GM21367 (cell line): ENCODE data around the gene GOLGA6B.
"Not testable (repeated sequence)": the region's sequence is repeated elsewhere in the genome, so short reads cannot be mapped to it uniquely, and the experiment has no call there.

Experiments used
- ATAC-seq: cut with Tn5 transposase; IDR thresholded peaks from one replicate; pipeline ENCODE4 v1.9.1; 2021; ENCODE audit not compliant: unreplicated experiment

GOLGA6B gene, protein sequence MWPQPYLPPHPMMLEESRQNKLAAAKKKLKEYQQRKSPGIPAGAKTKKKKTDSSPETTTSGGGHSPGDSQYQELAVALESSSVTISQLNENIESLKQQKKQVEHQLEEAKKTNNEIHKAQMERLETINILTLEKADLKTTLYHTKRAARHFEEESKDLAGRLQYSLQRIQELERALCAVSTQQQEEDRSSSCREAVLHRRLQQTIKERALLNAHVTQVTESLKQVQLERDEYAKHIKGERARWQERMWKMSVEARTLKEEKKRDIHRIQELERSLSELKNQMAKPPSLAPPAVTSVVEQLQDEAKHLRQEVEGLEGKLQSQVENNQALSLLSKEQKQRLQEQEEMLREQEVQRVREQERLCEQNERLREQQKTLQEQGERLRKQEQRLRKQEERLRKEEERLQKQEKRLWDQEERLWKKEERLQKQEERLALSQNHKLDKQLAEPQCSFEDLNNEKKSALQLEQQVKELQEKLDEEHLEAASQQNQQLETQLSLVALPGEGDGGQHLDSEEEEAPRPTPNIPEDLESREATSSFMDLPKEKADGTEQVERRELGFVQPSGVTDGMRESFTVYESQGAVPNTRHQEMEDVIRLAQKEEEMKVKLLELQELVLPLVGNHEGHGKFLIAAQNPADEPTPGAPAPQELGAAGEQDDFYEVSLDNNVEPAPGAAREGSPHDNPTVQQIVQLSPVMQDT

DNA sequence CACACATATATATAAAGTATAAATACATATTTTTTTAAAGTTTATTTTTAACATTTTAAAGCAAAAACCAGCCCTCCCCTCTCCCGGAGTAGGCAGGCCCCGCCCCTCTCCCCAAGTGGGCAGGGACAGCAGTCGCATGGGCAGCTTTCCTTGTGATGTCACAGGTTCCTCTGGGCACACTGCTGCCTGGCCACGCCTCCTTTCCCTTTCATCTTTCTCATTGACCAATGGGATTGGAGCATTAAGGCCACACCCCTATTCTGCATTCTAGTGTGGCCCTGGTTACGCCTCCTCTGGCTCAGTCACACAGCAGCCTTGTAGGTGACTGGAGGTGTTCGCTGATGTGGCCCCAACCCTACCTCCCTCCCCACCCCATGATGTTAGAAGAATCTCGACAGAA lies at the start of gene GOLGA6B:
TSS of gene GOLGA6B (plus strand) at position 301 of the 400 bp plus-strand sequence. CDS start at position 342, 41 bp downstream.
- ATAC-seq: not testable (repeated sequence)

DNA sequence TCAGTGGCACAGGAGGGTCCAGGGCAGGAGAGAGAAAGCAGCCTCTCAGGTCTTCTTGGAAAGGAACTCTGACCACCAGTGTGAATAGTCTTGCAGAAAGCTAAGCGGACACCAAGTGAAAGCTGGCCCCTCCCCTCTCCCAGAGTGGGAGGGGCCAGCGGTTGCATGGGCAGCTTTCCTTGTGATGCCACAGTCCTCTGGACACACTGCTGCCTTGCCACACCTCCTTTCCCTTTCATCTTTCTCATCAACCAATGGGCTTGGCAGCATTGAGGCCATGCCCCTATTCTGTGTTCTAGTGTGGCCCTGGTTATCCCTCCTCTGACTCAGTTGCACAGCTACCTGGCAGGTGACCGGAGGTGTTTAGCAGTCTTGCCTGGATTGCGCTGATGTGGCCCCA lies 49.7 kb upstream of the GOLGA6B start:
- ATAC-seq: no peak

DNA sequence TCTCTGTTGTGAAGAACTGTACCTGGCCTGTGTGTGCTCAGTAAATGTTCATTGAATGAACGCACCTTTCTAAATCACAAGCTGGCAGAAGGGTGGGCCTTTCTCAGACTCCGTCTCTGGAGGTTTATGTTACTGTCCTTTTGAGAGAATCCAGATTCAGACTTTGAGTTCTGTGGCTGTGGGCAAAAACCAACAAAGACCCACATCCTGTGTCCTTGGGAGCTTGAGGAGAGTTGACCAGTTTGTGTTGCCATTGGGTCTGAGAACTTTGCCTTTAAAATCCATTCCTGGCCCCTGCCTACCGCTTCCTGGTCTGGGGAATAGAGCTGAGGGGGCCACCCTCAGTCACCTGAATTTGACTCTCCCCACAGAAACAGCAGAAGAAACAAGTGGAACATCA lies 46.4 kb upstream of the GOLGA6B start:
- not testable (repeated sequence) for ATAC-seq

DNA sequence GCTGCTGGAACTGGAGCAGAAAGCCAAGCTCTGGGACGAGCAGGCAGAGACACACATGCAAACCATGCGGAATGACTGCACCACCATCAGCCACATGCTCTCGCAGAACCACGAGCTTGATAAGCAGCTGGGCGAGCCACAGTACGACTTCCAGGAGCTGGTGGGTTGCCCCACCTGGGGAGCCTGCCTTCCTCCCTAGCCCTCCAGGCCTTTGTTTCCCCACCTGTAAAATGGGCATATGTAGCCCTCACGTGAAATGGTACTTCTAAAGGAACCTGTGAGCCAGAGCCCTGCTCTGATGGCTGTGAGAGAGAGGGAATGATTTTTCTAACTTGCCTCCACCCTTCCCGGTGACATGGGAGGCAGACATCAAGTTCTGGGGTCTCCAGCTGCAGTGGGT lies 44.6 kb upstream of the GOLGA6B start:
- ATAC-seq: no peak

DNA sequence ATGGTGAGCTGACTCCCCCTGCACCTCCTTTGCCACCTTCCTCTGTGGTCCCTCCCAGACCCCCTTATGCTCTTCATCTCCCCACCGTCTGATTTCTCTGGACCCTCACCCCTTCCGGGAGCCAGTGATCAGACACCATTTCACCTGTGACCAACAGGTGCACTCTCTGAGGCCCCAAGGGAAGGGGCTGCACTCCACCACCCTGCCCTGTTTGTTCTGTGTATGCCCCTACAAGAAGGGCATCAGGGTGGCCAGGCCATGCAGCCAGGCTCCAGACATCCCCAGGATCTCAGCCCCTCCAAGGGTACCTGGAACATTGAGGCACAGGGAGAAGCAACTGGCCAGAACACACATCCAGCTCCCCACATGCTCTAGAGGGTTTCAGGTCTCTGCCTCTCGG lies 42.2 kb upstream of the GOLGA6B start:
- ATAC-seq: not testable (repeated sequence)

DNA sequence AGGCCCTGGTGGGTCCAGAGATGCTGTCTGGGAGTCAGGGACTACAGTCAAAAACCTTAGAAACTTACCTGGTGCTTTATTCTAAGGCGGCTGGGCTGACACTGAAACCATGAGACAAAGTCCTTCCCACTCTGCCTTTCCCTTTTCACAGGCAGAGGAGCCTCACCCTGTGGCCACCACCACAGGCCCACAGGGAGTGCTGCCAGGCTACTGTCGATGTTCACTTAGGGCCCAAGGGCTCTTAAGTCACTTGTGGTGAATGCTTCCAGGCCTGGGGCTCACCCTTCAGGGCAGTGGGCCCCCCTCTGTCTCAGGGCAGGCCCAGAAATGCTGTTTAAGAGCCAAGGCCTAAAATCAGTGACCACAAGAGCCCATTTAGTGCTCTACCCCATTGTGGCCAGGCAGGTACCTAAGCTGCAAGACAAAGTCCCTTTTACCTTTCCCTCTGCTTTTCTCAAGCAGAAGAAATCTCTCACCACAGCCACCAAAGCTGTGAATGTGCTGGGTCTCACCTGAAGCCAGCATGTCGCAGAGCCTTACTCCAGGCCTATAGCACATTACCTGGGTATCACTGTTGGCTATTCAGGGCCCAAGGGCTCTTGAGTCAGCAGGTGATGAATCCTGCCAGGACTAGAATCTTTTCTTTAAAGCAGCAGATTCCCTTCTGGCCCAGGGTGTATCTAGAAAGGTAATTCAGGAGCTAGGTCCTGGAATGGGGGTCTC lies 39.5 kb upstream of the GOLGA6B start:
- no peak for ATAC-seq

DNA sequence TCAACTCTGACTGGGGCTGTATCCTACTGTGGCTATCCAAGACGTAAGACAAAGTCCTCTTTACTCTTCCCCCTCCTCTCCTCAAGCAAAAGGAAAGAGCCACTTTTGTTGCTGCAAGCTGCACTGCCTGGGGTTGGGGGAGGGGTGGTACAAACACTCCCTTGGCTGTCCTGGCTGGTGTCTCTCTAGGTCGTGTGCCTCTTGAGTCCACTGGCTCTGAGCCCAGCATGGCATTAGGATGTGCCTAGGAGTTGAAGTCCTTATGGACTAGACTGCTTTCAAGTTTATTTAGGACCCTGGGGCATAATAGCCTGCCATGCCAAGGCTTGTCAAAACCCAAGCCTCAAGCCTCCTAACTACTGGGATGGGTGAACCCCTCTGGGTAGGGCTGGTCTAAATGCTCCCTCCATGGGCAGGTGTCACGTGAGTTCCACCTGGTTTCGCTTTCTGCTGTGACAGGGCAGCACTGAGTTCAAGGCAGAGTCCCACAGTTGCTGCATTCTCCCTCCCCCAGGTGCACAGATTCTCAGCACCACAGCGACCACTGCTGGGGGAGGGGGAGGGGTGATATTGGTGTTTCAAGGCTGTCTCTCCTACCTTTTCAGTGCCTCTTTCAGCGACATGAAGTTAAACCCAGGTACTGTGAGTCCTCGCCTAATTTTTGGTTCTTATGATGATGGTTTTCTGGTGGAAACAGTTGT lies 38.8 kb upstream of the GOLGA6B start:
- ATAC-seq: not testable (repeated sequence)

DNA sequence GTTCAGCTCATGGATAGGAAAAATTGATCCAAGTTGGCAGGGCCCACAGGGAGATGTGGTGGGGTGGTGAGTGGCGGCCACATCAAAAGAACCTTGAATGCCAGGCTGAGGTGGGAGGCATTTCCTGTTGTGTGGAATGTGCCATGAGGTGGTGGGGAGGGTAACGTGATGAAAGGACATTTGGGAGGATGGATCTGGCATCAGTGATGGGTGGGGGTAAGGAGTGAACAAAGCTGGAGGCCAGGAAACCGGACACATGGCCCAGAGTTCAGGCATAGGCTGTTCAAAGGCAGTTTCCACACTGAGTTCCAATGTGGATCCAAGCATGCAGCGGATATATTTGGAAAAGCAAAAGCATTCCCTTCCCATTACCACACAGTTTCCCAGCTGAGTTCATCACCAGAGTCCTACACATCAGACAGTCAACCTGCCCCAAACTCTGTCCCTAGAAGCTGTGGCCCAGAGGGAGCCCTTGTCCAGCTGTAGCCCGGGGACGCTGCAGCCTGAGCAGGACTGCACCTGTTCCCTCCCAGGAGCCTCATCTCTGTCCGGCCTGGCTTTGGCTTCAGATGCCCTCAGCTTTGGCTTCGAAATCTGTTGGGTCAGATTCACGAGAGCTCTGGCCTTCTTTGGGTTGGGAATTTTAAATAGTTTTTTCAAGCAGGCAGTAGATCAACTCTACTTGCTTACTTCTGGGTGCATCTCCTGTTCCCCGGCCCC lies 37.8 kb upstream of the GOLGA6B start:
- no peak for ATAC-seq

DNA sequence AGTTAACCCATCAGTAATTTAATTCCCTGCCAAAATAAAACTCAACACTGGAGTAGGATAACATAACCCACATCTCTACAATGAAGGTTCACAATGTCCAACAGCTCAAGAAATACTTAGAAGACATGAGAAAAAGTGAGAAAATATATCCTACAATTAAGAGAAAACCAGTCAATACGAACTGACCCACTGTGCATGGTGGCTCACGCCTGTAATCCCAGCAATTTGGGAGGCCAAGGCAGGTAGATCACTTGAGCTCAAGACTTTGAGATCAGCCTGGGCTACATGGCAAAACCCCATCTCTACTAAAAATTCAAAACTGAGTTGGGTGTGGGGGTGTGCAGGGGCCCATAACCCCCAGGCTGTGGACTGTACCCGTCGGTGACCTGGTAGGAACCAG lies 30.6 kb upstream of the GOLGA6B start:
- ATAC-seq: not testable (repeated sequence)

DNA sequence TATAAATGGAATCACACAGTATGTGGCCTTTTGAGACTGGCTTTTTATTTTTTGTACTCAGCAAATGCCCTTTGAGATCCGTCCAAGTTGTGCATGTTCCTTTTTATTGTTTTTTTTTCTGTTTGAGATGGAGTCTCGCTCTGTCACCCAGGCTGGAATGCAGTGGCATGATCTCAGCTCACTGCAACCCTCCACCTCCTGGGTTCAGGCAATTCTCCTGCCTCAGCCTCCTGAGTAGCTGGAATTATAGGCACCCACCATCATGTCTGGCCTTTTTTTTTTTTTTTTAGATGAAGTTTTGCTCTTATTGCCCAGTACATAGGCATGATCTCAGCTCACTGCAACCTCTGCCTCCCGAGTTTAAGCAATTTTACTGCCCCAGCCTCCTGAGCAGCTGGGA lies 28.3 kb upstream of the GOLGA6B start:
- not testable (repeated sequence) for ATAC-seq

DNA sequence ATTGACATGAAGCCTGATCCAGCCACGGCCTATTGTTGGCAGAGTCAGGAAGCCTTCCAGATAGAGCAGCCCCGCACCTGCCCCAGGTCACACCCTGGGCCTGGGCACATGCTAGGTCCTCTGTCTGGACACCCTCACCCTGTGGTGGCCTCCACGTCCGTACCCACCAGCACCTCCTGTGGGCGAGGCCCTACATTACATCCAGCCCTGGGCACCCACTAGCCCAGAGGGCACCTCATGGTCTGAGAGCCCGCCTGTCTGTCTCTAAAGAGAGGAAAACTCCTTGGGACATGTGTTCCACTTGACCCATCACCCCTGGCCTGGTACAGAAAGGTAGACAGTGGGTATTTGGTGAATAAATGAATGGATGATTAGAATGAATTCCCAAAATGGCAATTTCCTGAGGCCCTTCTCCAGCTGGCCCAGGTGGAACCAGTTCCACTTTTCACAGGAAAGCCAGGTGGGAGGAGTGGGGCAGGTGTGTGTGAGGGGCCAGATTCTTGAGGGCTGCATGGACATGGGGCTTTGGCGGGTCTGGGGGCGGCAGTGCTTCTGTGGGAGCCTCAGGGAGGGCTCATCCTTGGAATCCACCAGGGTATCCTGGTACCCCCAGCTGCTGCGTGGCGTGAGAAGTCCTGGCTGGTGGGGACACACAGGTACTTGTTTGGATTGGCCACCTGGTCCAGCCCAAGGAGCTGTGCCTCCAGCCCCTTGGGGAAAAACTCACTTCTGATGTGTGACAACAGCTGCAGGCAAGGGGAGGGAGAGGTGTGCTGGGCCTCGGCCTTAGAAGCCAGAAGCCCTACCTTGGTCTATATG lies 26.0 kb upstream of the GOLGA6B start:
- not testable (repeated sequence) for ATAC-seq

DNA sequence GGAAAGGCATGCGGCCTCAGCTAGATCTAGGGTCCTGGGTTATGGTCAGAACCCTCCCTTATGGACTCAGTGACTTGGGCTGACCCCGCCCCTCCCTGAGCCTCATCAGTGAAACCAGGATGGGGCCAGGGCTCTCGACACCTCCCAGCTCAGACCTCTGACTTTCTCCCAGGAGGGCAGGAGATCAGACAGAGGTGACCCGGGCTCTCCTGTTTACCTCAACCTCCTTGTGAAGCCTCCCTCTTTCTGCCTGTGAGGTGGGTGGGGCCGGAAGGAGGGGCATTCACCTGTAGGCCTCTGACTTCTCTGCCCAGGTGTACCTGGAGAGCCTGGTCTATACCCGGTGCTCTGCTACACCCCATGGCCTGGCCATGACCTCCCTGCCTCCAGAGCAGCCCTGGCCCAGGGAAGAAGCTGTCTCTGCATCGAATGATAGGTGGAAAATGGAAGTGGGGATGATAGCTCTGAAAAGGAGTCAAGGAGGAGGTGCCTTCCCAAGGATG lies 25.4 kb upstream of the GOLGA6B start:
- ATAC-seq: not testable (repeated sequence)

DNA sequence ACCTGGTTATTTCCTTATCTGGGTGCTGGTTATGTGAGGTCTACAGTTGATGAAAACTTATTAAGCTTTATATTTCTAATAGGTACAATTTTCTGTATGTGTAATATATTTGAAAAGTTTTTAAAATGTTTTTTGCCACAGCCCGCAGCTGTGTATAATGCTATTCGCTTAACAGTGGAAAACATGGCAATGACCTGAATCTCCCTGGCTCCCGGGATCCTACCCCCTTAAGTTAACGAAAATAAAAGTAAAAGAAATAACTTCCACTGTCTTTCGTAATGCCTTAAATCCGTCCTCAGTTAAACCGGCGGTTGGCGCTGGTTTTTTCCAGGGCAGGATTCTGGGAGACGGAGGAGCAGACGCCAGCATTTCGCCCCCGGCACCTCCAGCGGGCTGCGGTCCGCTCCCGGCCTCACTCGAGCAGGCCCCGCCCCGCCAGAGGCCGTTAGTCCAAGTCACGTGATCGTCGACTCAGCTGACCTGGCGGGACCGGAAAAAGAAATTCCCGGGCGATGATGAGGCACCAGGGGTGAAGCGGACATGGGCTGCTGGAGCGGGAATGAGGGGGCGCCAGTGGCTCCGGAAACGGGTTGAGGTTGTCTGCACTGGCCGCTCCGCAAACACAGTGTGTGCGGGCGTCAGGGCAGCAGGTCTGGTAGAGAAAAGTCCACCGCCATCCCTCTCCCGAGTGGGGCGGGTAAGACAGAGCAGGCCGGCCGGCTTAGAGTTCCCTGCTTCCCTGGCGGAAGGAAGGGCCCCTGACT lies 17.8 kb upstream of the GOLGA6B start:
- ATAC-seq: not testable (repeated sequence)

DNA sequence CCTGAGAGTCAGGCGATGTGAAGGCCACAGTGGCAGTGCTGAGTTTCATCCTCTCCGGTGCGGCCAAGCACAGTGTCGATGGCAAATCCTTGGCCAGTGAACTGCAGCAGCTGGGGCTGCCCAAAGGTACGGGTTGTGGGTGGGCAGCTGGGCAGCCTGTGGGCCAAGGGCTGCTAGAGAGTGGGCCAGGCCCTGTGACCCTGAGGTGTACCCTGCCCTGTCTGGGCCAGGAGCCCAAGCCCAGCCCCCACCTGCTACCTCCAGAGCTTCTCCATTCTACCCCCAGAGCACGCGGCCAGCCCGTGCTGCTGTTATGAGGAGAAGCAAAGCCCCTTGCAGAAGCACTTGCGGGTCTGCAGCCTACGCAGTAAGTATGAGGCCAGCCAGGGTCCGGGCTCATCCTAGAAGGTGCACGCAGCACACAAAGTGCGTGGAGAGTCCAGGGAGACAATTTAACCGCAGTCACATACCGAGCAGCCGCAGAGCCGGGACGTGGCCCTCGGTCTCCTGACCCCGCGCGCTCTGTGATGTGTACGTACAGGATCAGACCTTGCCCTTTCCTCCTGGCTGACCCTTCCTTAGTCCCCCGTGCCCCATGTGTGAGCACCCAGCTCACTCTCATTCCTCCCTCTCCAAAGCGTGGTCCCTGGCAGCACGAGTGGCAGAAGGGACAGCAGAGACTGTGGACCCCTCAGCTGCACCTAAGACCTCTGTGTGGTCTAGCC lies 14.6 kb upstream of the GOLGA6B start:
- ATAC-seq: not testable (repeated sequence)

DNA sequence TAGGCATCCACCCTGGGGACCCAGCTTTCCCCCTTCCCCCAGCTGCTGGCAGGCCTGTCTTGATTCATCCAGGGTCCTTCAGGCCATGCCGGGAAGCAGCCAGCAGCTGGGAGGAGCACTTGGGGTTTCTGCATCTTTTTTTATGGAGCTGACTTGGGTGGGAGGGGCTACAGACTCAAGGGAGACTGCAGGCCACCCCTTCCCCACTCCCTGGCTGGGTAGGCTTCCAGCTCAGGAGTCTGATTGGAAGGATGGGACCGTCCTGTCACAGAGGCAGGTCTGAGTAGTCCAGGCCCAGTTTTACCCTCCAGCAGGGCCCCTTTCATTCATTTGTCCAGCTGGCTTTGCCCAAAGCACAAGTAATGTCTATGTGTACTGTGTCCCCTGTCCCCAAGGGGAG lies 12.2 kb upstream of the GOLGA6B start:
- ATAC-seq: not testable (repeated sequence)

DNA sequence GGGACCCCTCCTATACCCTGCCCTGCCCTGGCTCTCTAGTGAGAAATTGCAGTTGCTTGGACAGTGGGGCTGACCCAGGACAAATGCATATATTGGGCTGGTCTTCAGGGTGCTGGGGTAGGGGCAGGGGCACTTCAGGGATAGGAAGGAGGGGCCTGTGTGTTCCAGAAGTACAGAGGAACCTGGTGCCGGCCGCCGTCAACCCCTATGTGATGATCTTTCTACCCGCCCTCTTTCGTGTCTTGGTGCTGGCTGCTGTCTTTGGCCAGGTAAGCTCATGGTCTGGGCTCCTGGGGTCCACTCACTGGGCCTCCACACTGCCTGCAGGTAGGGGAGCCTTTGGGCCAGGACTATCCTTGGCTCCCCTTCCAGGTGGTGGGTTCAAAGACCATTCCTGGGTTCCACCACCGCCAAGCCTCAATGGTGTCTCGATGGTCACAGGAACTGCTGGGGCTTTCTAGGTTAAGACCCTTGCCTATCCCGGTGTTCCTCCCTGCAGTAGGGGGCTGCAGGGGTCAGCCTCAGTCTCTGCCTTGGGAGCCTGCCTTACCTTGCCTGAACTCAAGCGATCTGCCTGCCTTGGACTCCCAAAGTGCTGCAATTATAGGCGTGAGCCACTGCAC lies 5.8 kb upstream of the GOLGA6B start:
- ATAC-seq: not testable (repeated sequence)

DNA sequence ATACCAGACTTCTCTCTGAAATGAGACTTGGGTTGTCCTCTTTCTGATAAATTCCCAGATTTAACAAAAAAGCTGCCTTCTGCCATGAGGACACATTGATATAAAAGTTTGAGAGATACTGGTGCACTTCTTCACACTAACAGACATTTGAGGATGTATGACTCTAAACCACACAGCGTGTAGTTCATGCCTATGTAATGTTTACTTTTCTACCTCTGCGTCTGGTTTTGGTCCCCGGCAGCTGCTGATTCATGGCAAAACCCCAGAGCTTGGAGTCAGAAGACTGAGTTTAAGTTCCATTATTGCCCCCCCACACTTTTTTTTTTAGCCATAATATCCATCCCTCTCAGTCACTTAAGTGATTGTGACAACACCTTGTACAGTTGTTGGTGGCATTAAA lies 1.5 kb downstream of the GOLGA6B start:
- ATAC-seq: not testable (repeated sequence)
